Ishikawa (cell line): Measurements from ENCODE around the gene POFUT1.

Experiments
- CEBPB ChIP-seq: IDR thresholded peaks from 2 replicates; pipeline ENCODE4 v1.6.1; 2012
- CREB1 ChIP-seq: IDR thresholded peaks from 2 replicates; pipeline ENCODE4 v1.6.1; 2012; ENCODE audit warnings: low read depth
- EP300 ChIP-seq: IDR thresholded peaks from 2 replicates; pipeline ENCODE4 v1.6.1; 2012; ENCODE audit warnings: borderline replicate concordance
- NFIC ChIP-seq: IDR thresholded peaks from 2 replicates; pipeline ENCODE4 v1.6.1; 2012
- RAD21 ChIP-seq: IDR thresholded peaks from 2 replicates; pipeline ENCODE4 v1.6.1; 2012; ENCODE audit warnings: low read depth
- YY1 ChIP-seq: IDR thresholded peaks from 2 replicates; pipeline ENCODE4 v1.6.1; 2012; ENCODE audit warnings: low read depth
- ZBTB7A ChIP-seq: IDR thresholded peaks from 2 replicates; pipeline ENCODE4 v1.6.1; 2012; ENCODE audit warnings: low read depth

DNA sequence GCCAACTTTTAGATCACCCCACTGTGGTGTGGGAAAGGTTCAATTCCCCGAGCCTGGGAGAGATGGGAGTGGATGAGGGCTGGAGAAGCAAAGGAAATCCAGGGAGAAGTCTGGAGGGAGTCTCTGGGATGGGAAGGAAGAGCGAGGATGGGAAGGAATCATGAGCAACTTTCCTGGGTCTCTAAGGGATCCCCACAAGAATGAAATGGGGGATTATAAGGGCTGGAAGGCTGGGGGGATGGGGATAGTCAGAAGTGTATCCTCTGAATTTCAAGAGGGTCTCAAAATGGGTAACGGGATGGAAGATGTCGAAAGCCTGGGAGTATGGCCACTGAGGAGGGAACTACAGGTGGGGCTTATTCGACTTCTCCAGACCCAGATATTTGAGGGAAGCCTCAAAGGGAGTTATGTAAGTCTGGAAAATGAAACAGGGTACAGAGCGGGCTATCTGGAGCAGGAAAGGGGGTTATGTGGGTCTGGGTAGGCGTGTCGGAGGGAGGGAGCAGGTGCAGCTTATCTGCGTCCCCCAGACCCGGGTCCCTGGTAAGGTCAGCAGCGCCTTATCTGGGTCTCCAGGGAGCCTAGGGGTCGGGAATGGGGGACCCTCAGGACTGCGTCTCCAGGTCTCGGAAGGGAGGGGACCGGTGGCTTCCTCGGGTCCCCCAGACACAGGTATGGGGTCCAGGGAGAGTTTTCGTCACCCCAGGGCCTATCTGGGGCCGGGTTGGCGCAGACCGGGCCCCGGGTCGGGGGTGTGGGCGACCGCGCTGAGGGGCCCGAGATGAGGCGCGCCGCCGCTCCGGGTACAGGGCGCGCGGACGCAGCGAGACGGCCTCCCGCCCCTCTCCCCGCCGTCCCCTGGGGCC is 687 bp upstream of the POFUT1 start:
- TF ChIP-seq NFIC (no peak), CEBPB (no peak), CREB1 (no peak), RAD21 (no peak), ZBTB7A (no peak), YY1 (no peak), EP300 (no peak)
